Measurements from ENCODE around the gene C1QB.

C1QB gene

GRCh38 chr1:22633697-22634463, 19.2 kb upstream of the C1QB start:
- no peak for DNase-seq (ENCODE audit: low spot score)

DNA sequence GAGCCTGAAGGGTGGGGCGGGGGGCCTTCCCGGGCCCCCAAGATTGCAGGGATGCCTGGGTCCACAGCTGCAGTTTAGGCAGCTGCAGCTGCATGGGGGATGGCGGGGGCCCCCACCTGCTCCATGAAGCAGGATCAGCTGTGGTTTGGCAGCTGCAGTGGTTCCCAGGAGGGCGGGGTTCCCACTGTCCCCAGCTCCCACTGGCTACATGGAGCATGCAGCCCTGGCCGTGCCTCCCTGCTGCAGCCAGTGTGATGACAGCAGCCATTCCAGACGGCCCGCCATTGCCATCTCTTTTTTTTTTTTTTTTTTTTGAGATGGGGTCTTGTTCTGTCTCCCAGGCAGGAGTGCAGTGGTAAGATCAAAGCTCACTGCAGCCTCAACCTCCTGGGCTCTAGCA, 17.6 kb upstream of the C1QB start:
- DNase-seq (ENCODE audit: low spot score) = no peak

- no peak for DNase-seq (ENCODE audit: low spot score)
Measured at GRCh38 chr1:22636353-22636752, 16.7 kb upstream of the C1QB start, which contains the start of gene C1QA. Gene C1QA (plus strand): TSS chr1:22636628. CDS start chr1:22637617, 989 bp downstream.

DNA sequence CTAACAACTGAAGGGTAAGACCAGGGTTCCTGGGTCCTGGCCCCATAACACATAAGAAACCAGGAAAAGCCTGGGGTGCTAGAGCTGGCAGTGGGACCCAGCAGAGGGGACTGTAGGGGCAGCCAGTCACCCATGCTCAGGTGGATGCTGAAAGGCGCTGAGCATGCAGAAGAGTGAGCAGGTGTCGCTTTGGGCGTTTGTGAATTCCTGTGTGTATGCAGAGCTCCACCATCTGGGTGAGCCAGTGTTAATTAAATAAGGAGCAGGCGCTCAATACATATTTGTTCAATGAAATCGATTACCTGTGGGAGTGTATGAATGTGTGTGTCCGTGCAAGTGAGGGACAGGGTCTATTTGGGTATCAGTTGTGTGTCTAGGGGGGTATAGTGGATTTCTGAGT, 16.1 kb upstream of the C1QB start:
- DNase-seq (ENCODE audit: low spot score) = no peak

- no peak for DNase-seq (ENCODE audit: low spot score)
Measured at GRCh38 chr1:22637907-22638445, 15.1 kb upstream of the C1QB start.

GRCh38 chr1:22638476-22639234, 14.4 kb upstream of the C1QB start:
- no peak for DNase-seq (ENCODE audit: low spot score)

DNA sequence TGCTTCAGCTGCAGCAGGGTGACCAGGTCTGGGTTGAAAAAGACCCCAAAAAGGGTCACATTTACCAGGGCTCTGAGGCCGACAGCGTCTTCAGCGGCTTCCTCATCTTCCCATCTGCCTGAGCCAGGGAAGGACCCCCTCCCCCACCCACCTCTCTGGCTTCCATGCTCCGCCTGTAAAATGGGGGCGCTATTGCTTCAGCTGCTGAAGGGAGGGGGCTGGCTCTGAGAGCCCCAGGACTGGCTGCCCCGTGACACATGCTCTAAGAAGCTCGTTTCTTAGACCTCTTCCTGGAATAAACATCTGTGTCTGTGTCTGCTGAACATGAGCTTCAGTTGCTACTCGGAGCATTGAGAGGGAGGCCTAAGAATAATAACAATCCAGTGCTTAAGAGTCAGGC, 13.8 kb upstream of the C1QB start:
- peak; percentile 71 for DNase-seq (ENCODE audit: low spot score)

- no peak for DNase-seq (ENCODE audit: low spot score)
Measured at GRCh38 chr1:22641247-22641646, 11.8 kb upstream of the C1QB start.

DNA sequence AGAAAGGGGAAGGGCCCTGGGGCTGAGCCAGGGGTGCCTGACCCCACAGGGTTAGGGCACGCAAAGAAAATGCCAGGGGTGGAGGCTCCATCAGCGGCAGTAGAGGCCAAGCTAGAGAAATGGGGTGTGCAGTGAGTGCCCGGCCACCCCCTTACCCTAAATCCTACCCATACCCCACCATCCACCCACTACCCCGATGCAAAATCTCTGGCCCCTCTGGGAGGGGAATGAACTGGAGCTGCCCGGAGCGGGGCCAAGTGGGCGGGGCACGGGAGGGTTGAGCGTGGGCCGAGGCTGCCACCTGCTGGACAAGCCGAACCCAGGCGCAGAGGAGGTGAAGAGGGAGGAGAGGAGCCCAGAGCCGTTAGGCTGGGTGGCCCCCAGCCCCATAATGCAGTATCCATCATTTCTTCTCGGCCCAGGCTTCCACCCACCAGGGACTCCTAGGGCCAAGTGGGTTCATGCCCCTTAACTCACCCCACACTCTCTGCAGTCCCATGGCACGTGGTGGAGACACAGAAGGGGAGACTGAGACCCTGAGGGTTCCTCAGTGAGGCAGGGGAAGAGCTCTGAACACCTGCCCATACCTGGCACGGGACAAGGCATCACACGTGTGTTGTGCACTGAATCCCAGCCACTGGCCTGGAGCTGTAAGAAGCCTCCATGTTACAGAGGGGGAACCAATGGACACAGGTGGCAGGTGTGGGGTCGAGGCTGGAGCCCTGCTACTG, 11.0 kb upstream of the C1QB start:
- peak; percentile 92 for DNase-seq (ENCODE audit: low spot score)

DNA sequence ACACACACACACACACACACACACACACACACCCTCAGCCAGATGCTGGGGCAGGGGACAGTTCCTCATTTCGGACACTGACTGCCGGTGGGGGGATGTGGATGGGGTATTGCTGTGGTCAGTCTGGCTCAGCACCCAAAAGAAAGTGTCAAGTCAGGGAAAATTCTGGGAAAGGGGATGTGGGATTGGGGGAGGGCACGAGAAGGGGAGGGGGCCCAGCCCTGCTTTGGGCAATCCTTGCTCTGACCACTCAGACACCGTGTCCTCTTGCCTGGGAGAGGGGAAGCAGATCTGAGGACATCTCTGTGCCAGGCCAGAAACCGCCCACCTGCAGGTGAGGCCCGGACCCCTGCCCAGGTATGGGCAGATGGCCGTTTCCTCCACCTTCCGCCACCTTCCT, 9.7 kb upstream of the C1QB start, which contains the start of gene C1QC:
C1QC (plus strand) TSS at position 253 of the 400 bp plus-strand sequence. CDS start 391 bp downstream, outside the sequence.
- DNase-seq (ENCODE audit: low spot score) = no peak

DNA sequence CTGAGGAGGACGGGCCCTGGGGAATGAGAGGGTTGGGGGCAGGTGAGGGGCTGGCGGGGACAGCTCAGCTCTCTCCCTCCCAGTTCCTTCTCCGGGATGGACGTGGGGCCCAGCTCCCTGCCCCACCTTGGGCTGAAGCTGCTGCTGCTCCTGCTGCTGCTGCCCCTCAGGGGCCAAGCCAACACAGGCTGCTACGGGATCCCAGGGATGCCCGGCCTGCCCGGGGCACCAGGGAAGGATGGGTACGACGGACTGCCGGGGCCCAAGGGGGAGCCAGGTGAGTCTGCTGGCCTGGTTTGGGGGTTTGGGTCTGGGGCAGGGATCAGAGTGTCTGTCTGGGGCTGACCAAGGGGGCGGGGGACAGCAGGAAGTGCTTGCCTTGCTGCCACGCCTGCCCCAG, 9.1 kb upstream of the C1QB start:
- no peak for DNase-seq (ENCODE audit: low spot score)

DNA sequence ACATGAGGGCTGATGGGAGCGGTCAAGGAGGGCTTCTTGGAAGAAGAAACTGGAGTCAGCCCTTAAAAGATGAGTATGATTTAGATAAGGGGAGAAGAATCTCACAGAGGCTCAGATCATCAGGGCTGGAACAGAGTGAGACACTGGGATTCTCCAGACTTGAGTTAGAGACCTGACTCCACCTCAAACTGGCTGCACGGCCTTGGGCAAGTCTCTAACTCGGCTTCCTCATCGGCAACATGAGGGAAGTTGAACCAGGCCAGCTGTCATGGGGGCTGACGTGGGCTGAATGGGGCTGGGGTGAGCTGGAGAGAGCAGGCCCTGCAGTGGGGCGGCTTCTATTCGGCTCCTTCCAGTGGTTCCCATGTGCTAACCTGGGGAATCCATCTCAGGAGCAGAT, 7.1 kb upstream of the C1QB start:
- no peak for DNase-seq (ENCODE audit: low spot score)

DNA sequence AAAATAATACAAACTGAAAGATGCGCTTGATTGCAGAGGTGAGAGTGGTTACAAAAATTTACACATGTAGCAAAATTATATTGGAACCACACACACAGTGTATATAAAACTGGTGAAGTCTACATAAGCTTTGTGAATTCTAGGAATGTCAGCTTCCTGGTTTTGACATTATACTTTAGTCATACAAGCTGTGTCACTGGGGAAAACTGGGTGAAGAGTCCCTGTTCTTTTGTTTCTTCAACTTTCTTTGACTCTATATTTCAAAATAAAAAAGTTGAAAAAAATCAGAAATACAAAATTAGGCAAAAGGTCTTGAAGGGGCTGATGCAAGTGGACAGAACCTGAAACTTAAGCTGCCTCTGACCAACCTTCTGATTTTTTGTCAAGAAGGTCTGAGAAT, 6.7 kb upstream of the C1QB start:
- no peak for DNase-seq (ENCODE audit: low spot score)

DNA sequence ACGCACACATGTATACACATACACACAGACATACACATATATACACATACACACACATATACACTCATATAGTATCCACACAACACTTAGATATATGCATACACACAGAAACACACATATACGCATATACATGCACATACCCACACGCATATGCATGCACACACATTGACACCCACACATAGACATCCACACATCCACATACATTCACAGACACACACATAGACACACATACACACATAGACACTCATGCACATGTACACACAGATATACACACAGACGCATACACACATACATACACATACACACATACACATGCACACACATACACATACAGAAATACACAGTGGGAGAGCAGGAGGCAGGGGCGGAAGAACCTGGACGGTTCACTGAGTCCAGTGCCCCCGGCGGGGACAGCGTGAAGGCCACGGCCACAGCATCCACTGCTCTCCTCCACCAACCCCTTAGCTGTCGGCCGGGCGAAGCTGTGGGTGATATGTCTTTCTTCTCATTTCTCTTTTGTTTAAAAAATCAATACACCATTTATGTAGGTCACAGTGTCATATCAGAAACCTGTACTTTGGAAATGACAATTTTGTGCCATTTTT, 2.8 kb upstream of the C1QB start:
- DNase-seq (ENCODE audit: low spot score) = no peak

DNA sequence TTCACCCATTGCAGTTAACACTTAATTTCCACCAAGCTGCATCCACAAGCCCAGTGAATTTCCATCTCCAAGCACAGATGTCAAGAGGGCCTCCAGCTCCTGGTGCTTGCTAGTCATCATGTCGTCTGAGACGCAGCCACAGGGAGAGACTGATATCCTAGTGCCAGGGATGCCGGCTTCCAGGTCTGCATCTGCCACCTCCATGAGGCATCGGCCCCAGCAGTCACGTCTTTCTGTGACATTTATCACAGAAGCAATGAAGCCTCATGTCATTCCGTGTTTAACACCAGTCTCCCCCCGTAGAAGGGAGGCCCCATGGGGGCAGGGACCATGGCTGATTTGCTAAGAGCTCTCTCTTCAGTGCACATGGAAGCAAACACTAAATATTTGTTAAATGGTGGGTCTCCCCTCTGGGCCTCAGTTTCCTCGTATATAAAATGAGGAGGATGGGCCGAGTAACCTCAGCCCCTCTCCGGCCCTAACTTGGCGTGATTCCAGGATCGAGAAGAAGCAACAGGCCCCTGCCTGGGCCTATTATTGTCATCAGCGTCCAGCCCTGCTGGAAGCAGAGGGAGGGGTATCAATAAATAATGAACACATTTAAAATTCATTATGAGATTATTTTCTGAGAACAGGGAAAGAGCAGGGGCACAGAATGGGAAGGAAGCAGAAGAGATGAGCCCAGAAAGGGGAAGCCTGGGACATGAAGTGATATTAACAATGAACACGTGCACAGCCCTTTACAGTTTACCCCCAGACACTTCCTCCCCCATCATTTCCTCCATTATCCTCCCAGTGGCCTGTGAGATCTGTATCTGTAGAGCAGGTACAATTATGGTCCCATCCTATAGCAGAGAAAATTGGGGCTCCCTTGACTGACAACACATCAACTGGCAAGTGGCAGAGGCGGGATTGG, 837 bp upstream of the C1QB start:
- DNase-seq (ENCODE audit: low spot score) = no peak

GRCh38 chr1:22654692-22655091, 1.7 kb downstream of the C1QB start:
- DNase-seq (ENCODE audit: low spot score) = no peak

DNA sequence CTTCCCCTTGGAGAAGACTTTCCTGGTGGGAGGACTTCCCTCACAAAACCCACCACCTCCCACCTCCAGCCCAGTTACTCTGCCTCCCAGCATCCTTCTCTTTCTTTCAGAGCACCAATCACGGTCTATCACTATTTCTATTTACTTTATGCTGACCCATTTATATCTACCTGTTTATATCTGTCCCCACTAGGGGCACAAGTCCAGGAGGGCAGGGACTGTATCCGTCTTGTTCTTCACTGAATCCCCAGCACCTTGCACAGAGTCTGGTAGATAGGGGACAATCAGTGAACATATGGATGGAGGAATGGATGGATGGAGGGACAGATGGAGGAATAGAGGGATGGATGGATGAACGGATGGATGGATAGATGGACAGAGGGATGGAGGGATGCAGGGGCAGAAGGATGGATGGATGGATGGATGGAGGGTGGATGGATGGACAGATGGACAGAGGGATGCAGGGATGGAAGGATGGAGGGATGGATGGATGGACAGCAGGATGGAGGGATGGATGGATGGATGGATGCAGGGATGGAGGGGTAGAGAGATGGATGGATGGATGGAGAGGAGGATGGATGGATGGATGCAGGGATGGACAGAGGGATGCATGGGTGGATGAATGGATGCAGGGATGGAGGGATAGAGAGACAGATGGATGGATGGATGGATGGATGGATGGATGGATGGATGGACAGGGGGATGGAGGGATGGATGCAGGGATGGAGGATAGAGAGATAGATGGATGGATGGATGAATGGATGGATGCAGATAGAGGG, 5.5 kb downstream of the C1QB start:
- no peak for DNase-seq (ENCODE audit: low spot score)

DNA sequence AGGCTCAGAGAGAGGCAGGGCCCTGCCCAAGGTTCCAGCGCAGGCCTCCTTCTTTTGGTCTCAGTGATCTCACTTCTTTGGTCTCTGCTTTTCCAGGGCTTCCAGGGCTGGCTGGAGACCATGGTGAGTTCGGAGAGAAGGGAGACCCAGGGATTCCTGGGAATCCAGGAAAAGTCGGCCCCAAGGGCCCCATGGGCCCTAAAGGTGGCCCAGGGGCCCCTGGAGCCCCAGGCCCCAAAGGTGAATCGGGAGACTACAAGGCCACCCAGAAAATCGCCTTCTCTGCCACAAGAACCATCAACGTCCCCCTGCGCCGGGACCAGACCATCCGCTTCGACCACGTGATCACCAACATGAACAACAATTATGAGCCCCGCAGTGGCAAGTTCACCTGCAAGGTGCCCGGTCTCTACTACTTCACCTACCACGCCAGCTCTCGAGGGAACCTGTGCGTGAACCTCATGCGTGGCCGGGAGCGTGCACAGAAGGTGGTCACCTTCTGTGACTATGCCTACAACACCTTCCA, 7.7 kb downstream of the C1QB start:
- DNase-seq (ENCODE audit: low spot score) = no peak

- DNase-seq (ENCODE audit: low spot score) = no peak
Measured at GRCh38 chr1:22661880-22662279, 8.8 kb downstream of the C1QB start.

- no peak for DNase-seq (ENCODE audit: low spot score)
Measured at GRCh38 chr1:22662318-22662717, 9.3 kb downstream of the C1QB start.

Data from AG20443 (cell line).